Activated gamma-delta T cell treated with Interleukin-2 at 50 U/mL for 16 hours (primary cell): ENCODE measurements around the gene PTPN6.
A peak's percentile ranks its signal among the peaks of the same experiment; 100 is the strongest.

Source experiments
- DNase-seq: peaks from one replicate; pipeline ENCODE4 v3.0.0-alpha.2; 2020

The PTPN6 gene

DNA sequence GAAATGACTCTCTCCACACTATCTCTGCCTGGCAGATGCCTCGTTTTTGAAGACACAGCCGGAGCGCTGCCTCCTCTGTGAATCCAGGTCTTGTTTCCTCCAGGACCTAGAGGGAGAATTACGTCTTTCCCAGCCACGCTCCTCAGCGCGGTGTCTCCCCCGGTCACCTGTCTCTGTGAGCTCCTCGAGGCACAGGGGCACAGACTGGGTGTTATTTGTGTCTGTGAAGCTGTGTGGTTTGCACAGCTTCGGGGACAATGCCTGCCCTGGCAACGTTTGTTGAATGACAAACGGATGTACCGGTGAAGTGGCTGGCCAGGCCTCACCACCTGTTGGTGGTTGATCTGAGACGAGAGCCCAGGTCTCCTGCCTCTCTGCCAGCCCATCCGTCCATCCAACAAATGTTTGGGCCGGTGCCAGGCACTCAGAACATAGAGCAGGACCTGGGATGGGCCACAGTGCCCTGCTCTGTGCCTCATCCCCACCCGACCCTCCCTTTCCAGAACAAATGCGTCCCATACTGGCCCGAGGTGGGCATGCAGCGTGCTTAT, 6.1 kb downstream of the PTPN6 start:
- DNase-seq = peak; percentile 52

DNA sequence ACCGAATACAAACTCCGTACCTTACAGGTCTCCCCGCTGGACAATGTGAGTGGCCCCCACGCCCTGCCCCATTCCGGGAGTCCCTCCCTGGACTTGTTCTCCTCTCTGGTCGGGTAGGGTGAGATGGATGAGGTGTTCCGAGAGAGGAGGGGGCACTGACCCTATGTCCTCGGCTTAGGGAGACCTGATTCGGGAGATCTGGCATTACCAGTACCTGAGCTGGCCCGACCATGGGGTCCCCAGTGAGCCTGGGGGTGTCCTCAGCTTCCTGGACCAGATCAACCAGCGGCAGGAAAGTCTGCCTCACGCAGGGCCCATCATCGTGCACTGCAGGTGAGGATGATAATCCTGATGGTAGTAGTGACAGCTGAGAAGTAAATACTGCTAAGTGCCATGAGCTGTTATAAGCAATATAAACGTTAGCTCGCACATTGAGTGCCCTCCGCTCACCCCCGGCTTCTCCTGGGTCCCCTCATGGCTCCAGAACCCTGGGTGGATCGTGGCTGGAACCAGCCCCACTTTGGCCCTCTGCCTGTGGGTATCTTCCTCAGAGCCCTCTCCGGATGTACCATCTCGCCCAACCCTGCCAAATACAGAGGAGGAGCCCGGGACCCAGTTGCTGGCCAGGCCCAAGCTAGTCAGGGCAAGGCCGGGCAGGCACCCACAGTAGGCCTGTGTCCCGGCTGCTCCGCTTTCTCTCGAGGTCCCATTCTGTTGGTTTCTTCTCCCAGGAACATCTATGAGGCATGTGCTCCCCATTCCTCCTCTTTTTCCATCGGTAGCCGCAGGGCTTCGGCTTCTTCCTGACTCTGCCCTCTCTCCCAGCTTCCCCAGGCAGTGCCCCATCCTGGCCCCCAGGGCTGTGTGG, 6.8 kb downstream of the PTPN6 start:
- no peak for DNase-seq

DNA sequence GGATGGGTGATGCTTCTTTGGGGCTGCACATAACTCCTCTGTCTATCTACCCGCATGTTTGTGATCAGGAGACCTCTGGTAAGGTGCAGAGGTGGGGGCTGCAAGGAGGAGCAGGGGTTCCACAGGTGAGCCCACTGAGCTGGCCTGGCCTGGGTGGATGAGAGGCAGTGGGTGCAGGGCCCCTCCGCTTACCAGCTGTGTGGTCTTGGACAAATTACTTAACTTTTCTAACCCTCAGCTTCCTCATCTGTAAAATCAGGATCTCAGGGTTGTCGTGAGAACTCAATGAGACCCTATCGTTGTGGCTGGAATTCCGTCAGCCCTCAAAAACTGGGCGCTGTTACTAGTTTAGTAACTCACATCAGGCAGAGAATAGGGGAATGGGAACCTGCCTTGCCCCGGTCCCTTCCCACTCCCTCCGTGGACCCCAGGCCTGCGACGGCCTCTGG, 7.5 kb downstream of the PTPN6 start:
- DNase-seq = no peak

DNA sequence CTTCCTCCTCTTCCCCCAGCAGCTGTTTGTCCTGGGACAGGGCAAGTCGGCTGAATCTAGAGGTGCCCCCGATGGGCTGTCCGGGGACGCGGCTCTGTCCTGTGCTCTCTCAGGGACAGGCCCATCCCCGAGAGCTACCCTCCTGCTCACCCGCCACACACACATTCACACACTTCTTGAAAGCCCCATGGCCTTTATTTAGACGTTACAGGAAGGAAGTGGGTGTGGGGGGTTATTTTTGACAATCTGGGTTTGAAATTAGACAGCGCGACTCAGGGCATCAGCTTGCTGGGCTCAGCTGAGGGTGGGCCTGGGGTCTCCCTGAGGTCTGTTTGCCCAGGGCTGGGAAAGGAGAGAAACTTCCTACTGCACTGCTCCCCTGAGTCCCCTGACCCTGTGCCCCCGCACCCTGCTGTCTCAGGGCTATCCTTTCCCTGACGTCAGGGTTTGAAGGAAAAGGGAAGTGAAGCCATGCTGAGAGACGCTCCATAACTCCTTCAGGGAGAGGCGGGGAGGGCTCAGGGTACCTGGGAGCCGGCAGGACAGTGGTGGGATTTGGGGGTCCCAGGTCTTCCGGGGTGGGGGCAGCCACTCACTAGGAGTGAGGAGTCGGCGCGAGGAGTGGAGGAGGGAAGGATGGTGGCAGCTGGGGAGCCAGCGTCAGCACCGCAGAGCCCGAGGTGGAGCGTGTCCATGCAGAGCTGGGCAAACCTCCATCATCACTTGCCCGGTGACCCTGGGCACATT, 8.1 kb downstream of the PTPN6 start:
- DNase-seq = peak; percentile 78

DNA sequence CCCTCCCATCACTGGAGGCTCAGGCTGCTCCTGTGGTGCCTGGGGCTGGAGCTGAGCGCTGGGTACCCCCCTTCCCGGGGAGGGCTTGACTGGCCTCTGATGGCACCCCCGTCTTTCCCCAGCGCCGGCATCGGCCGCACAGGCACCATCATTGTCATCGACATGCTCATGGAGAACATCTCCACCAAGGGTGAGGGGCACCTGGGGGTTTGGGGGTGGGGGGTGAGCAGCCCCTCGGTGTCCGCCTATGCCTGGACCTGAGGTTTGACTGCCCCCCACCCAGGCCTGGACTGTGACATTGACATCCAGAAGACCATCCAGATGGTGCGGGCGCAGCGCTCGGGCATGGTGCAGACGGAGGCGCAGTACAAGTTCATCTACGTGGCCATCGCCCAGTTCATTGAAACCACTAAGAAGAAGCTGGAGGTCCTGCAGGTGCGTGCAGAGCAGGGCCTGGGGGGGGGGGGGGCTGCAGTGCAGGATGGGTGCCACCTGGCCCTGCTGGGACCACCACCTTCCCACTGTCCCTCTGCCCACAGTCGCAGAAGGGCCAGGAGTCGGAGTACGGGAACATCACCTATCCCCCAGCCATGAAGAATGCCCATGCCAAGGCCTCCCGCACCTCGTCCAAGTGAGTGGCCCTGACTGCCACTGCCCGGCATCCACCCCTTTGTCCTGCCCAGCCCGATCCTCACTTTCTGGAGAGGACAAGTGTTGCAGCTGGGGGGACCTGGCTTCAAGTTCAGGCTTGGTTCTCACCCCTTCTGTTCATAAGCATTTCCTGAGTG, 8.8 kb downstream of the PTPN6 start:
- DNase-seq = no peak

DNA sequence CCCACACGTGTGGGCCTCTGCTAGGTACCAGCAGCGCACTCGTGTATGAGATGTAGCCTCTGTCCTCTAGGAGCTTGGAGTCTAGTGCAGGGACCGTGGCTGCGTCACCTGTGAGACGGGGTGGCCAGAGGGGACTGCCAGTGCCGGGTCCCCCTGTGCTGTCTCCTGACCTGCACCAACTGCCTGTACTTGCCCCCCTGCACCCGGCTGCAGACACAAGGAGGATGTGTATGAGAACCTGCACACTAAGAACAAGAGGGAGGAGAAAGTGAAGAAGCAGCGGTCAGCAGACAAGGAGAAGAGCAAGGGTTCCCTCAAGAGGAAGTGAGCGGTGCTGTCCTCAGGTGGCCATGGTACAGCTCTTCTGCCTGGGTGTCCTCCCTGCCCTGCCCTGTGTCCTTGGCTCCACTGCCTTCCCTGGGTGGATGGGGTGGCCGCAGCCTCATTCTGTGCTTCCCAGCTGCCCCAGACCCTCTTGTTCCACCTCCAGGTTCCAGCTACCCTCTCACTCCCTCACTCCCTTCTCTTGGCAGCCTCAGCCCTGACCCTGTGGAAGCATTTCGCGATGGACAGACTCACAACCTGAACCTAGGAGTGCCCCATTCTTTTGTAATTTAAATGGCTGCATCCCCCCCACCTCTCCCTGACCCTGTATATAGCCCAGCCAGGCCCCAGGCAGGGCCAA, 9.6 kb downstream of the PTPN6 start:
- peak; percentile 14 for DNase-seq

DNA sequence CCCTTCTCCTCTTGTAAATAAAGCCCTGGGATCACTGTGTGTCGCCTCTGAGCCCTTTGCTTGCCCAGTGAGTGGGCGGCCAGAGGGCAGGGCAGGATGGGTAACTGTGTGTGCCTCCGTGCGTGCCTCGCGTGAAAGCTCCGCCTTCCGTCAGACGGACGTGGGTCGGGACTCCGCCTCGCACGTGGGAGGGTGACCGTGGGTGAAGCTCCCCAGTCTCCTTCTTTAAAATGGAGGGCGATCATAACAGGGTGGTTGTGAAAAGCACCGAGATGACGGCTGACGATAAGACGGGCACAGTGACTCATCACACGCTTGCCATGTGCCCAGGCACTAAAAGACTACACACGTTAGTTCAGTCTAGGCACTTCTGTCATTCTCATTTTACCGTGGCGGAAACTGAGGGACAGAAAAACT, 10.1 kb downstream of the PTPN6 start:
- peak; percentile 87 for DNase-seq

DNA sequence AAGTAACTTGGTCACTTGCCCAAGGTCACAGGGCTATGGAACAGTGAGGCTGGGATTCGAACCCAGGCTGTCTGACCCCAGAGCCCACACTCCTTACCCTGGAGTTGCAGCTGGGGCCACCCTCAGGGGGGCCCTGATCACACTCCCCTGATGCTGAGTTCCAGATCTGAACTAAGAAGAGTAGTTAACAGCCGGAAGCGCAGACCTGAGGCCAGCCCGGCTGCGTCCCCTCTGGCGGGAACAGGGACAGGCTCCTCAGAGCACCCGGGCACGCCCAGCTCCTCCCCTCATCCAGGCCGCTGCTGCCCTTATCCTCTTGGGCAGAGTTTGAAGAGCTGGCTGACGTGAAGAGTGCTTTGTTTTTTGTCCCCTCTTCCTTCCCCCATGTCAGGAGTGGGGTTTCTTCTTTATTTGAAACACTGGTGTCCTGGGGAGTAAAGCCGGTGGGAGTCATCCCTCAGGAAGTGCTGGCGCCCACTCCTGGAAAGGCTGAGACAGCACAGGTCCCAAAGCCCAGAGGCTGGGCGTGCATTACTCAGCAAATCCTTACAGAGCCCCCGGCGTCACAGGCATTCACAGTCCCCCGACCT, 10.6 kb downstream of the PTPN6 start:
- DNase-seq = no peak

DNA sequence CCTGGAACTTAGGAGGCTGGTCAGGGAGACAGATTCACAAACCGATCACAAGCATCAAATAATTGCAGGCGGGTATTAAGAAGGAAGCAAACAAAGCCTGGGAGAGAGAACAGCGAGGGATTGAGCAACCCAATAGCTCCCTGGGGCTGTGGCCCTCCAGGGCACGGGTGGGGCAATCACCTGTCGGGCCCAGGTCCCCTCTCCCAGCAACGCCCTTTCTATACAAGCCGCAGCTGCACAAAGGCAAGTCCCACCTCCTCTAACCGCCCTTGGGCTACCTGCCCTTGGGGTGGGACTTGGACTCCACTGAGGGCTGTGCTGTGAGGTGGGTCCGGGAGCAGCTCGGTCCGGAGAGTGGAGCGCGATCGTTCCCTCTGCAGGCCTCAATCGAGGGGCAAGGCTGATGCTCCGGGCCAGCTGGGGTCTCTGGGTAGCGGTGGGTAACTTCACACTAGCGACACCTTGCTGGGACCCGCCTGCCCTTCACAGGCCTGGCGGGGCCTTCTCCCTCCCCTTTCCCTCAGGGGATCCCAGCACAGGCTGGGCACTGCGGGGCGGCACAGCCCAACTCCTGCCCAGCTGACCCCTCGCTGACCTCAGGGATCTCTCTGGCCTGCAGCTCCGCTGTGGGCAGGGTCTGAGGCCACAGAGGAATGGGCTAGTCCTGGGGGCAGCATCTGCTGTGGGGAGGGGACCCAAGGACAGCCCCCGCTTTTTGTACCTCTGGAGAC, 11.3 kb downstream of the PTPN6 start:
- DNase-seq = no peak

DNA sequence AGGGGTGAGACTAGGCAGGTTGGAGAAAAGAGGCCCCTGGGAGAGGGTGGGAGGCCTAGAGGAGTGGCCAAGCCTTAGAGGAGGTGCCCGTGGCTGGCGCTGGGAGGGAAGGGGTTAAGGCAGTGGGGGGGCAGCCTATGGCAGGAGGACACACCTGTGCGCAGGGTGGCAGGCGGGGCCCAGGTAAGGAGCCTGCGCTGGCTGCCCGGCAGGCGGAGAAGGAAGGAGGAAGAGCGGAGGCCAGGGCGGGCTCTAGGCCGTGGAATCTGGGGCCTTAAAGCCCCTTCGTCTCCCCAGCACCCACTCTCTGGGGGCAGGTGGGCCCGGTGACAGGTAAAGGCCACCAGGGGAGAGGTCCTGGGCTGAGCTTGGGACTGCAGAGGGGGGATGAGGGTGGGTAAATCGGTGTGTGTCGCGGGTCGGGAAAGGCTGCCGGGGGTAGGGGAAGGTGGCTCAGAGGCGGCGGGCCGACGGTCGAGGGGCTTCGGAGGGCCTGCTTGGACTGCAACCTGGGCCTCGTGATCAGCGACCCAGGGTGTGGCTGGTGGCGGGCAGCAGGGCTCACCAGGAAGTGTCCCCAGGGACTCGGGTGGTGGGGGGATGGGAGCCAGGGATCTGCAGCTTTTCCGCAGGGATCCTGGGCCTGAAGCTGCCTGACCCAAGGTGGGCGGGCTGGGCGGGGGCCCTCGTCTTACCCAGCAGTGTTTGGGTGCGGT, 12.0 kb downstream of the PTPN6 start:
- DNase-seq = no peak

DNA sequence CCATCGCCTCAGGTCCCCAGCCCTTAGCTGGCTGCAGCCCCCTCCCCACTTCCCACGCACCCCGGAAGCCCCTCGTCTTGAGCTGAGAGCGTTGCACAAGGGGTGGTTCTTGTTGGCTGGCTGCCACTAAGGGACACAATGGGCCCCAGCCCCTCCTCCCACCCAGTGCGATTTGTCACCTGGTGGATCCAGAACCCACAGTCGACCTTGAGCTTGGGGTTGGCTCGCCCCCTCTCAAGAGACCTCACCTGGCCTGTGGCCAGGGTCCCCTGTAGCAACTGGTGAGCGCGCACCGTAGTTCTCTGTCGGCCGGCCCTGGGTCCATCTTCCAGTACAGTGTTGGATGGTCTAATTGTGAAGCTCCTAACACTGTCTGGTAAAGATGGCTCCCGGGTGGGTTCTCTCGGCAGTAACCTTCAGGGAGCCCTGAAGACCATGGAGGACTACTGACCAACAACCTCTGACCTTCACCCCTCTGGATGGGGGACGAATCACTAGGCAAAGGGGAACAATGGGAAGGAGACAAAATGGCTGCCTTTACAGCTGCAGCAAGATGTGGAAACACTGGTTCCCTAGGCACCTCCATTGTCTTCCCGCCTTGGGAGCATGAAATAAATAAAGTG, 12.7 kb downstream of the PTPN6 start:
- DNase-seq = no peak

DNA sequence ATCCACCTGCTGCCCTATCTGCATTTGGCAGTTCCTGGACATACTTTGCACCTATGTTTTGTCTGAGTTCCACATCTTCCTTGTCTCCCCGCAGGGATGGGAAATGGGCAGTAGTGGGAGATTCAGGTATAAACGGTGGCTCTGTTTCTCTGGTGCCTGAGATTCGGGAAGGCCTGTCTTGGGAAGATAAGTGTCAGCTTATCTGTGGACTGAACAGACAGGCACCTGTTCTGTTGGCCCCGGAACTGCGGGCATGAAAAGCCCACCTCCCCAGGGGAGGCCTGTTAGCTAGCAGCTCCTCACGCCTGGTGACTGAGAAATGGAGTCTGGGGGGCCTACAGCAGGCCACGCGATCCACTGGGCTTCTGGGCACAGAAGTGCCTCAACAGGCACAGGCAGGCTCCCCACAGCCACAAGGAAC, 13.5 kb downstream of the PTPN6 start:
- DNase-seq = no peak

DNA sequence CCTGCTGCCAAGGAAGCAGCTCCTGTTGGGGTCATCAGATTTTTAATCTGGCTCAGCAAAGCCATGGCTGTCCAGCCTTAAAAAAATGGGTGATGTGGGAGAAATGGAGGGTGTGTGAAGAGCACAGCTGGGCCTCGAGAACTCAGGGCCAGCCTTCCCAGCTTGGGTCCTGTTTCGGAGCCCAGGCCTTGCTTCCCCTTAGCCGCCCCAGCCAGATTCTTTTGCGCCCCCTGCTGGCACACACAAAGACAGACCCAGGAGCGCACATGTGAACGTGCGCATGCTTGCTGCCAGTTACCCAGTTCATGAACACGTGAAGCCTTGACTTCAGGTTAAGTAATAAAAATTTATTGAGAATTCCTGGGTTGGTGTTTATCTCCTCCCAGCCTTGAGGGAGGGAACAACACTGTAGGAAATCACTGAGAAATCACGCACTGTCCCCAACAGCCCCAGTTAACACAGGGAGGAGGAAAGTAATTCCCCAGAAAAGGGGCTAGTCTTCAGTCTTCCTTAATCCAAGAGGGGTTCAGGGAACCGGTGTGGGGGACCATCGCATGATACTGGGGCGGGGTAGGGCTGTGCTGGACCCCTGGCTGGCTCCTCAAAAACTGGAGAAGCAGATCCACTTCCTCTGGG, 14.0 kb downstream of the PTPN6 start:
- peak; percentile 89 for DNase-seq

DNA sequence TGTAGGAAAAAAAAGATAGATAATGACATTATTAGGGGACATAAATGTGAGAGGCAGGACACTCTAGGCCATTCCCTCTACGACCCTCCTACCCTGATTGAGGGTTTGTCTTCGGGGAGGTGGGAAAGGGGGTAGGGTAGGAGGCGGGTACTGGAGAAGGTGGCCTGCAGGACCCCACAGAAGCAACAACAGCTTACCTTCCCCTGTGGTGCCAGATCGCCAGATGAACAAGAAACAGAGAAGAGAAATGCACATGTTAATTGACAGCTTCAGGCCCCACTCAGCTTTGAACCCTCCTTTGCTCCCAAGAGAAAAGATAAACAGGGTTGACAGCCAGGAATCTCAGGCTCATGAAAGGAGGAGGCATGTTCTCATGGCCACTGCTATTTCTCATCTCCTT, 14.6 kb downstream of the PTPN6 start:
- DNase-seq = no peak

DNA sequence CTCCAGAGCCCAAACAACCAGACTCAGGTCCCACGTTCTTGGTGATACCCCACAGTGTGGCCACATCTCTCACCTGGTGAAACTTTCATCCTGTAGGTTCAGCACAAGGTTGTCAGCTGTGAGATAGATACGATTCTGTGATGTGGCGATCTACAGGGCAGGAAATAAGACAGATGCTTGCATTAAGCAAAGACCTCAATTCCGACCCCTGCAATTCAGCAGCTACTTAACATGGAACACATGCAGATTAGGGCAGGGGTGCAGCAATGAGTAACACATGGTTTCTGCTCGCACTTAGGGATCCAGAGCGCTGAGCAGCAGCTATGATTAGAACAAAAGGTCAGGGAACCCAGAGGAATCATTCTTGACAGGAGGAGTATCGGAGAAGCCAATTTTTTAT, 15.2 kb downstream of the PTPN6 start:
- no peak for DNase-seq

DNA sequence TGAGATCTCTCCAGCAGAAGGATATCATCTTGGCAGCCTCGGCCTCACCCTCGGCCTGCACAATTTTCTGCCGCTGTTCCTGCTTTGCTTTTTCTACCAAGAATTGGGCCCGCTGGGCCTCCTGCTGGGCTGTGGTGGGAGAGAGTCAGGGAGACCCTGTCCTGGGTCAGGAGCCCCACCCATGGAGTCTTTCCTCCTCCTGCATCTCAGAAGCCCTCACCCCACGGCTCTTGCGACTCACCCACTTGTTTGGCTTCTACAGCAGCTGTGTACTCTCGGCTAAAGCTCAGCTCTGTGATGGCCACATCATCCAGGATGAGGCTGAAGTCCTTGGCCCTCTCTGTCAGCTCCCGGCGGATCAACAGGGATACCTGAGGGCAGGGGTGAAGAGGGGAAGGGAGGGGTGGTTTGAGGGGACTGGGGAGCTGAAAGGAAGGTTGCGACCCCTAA, 16.5 kb downstream of the PTPN6 start:
- DNase-seq = no peak

DNA sequence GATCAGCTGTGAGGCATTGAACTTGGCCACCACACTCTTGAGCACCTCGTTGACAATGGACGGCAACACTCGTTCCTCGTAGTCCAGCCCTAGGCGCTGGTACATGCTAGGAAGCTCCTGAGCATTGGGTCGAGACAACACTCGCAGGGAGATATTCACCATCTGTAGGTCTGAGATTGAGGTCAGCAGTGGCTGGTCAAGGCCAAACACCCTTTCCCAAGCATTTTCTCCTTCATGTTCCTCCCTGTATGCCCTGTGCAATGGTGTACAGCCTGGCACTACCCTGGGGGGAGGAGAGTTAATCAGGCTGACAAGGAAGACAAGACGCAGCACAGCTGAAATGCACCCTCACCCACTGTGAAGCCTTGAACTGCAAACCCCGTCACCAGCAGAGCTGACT, 17.3 kb downstream of the PTPN6 start:
- no peak for DNase-seq

DNA sequence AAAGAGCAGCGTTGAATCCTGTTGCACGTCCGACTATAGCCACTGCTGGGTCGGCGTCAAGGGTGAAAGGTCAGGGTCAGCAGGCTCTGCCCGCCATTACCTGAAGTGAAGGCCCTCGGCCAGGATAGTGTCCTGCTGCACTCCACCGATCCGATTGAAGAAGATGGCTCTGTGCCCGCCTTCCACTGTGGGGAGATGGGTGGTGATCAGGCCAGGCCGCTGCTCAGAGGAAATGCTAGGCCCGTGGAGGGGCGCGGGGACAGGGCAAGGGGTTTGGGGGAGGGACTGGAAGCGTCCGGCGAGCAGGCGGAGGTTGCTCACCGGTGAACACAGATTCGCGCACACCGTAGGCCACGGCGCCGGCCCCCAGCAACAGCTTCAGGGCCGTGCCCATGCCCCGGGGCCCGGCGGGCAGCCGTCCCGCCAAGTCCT, 19.0 kb downstream of the PTPN6 start:
- no peak for DNase-seq

DNA sequence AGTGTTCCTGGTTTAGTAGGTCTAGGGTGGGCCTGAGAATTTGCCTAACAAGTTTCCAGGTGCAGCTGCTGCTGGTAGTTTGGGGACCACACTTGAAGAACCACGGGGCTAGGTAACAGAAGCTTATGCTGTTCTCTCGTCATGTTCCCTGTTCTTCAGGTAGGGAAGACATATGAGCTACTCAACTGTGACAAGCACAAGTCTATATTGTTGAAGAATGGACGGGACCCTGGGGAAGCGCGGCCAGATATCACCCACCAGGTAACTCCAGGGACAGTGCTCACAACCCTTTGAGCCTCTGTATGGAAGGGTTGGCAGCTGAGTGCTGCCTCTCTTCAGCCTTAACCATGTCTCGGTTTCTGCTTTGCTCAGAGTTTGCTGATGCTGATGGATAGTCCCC, 23.0 kb downstream of the PTPN6 start:
- no peak for DNase-seq
